ENCODE results near the gene SCYGR8.

DNA sequence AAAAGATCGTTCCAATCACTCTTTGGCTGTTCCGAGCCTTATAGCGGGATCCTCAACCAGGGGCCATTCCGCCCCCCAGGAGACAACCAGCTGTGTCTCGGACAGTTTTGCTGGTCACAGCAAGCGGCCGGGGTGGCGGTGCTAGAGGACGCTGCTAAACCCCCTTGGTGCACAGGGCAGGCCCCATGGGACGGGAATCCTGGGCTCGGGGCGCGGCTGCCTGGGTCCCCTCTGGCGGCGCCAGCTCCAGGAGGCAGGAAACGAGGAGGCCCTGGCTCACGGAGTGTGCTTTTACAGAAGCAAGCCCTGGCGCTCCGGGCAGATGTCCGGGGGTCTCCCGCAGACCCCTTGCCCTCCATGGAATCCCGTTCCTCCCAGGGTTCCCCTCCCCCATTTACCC lies 22.1 kb downstream of the SCYGR8 start:
- TF ChIP-seq CTCF (IDR thresholded peaks at IDR 0.05) = no peak
- no peak for TF ChIP-seq POLR2AphosphoS5 (IDR thresholded peaks at IDR 0.05)
- TF ChIP-seq POLR2A (IDR thresholded peaks at IDR 0.05) = no peak
